ENCODE measurements around the gene EXTL1. TPM values are rescaled to one million over a fixed set of nuclear protein-coding genes. Genes with fewer than 3 reads are reported as not detected.

Gene EXTL1
- total RNA-seq, 1 donor from 2014 or later, result 2.6 TPM

- H3K36me3 Mint-ChIP-seq (ENCODE audit: unreplicated experiment), result no peaks in the 10 kb centered on the region
- H3K4me1 Mint-ChIP-seq (ENCODE audit: low read depth, unreplicated experiment), result no peaks in the 10 kb centered on the region
- H3K4me3 Mint-ChIP-seq (ENCODE audit: unreplicated experiment), result no peak overlapping the region
- peaks cover 4% of the 10 kb centered on the region for H3K27me3 Mint-ChIP-seq (ENCODE audit: unreplicated experiment)
- no peak for DNase-seq
- H3K9me3 Mint-ChIP-seq (ENCODE audit: unreplicated experiment), result peaks cover 2% of the 10 kb centered on the region
- H3K27ac Mint-ChIP-seq (ENCODE audit: unreplicated experiment), result no peak overlapping the region
- no peak for TF ChIP-seq CTCF (IDR thresholded peaks at IDR 0.05; ENCODE audit: partially characterized antibody, unreplicated experiment)
Observed at GRCh38 chr1:26059906-26060305, 38.3 kb downstream of the EXTL1 start.

- H3K27me3 Mint-ChIP-seq (ENCODE audit: unreplicated experiment), result peaks cover 4% of the 10 kb centered on the region
Observed at GRCh38 chr1:26060832-26061574, 39.4 kb downstream of the EXTL1 start.

GRCh38 chr1:26064553-26064952, 43.0 kb downstream of the EXTL1 start:
- TF ChIP-seq CTCF (IDR thresholded peaks at IDR 0.05; ENCODE audit: partially characterized antibody, unreplicated experiment), result no peak

More at GRCh38 chr1:26060832-26061574, 39.4 kb downstream of the EXTL1 start:
- peaks cover 2% of the 10 kb centered on the region for H3K9me3 Mint-ChIP-seq (ENCODE audit: unreplicated experiment)
- no peaks in the 10 kb centered on the region for H3K4me1 Mint-ChIP-seq (ENCODE audit: low read depth, unreplicated experiment)
- H3K36me3 Mint-ChIP-seq (ENCODE audit: unreplicated experiment), result no peaks in the 10 kb centered on the region
- no peak for TF ChIP-seq CTCF (IDR thresholded peaks at IDR 0.05; ENCODE audit: partially characterized antibody, unreplicated experiment)
- DNase-seq, result no peak
- no peak overlapping the region for H3K27ac Mint-ChIP-seq (ENCODE audit: unreplicated experiment)
- no peak overlapping the region for H3K4me3 Mint-ChIP-seq (ENCODE audit: unreplicated experiment)

GRCh38 chr1:26066160-26066559, 44.6 kb downstream of the EXTL1 start:
- peaks cover 3% of the 10 kb centered on the region for H3K9me3 Mint-ChIP-seq (ENCODE audit: unreplicated experiment)
- peaks cover 7% of the 10 kb centered on the region for H3K27me3 Mint-ChIP-seq (ENCODE audit: unreplicated experiment)
- H3K36me3 Mint-ChIP-seq (ENCODE audit: unreplicated experiment), result no peaks in the 10 kb centered on the region
- H3K4me3 Mint-ChIP-seq (ENCODE audit: unreplicated experiment), result no peak overlapping the region
- no peak for DNase-seq
- no peak overlapping the region for H3K27ac Mint-ChIP-seq (ENCODE audit: unreplicated experiment)
- peaks cover 2% of the 10 kb centered on the region for H3K4me1 Mint-ChIP-seq (ENCODE audit: low read depth, unreplicated experiment)
- TF ChIP-seq CTCF (IDR thresholded peaks at IDR 0.05; ENCODE audit: partially characterized antibody, unreplicated experiment), result no peak

More at GRCh38 chr1:26064553-26064952, 43.0 kb downstream of the EXTL1 start:
- Mint-ChIP-seq H3K9me3 (ENCODE audit: unreplicated experiment) (peaks cover 3% of the 10 kb centered on the region), H3K36me3 (ENCODE audit: unreplicated experiment) (no peaks in the 10 kb centered on the region), H3K27me3 (ENCODE audit: unreplicated experiment) (peaks cover 7% of the 10 kb centered on the region), H3K27ac (ENCODE audit: unreplicated experiment) (no peak overlapping the region), H3K4me1 (ENCODE audit: low read depth, unreplicated experiment) (peaks cover 2% of the 10 kb centered on the region), H3K4me3 (ENCODE audit: unreplicated experiment) (no peak overlapping the region)
- no peak for DNase-seq

- Mint-ChIP-seq H3K4me1 (ENCODE audit: low read depth, unreplicated experiment) (peaks cover 2% of the 10 kb centered on the region), H3K27ac (ENCODE audit: unreplicated experiment) (no peak overlapping the region), H3K4me3 (ENCODE audit: unreplicated experiment) (no peak overlapping the region), H3K27me3 (ENCODE audit: unreplicated experiment) (peaks cover 7% of the 10 kb centered on the region), H3K36me3 (ENCODE audit: unreplicated experiment) (no peaks in the 10 kb centered on the region), H3K9me3 (ENCODE audit: unreplicated experiment) (peaks cover 3% of the 10 kb centered on the region)
- DNase-seq, result no peak
- TF ChIP-seq CTCF (IDR thresholded peaks at IDR 0.05; ENCODE audit: partially characterized antibody, unreplicated experiment), result no peak
Observed at GRCh38 chr1:26066857-26067256, 45.3 kb downstream of the EXTL1 start.

Measured in glutamatergic neuron (in vitro differentiated cells).